Activated CD4-positive, alpha-beta T cell treated with anti-CD3 and anti-CD28 coated beads, Interleukin-2, amount 10 ng/mL, durations not matched to agents 24 days and 14 days (primary cell): ENCODE measurements around the gene RIPOR1. TPM values are rescaled to one million over a fixed set of nuclear protein-coding genes. Genes with fewer than 3 reads are reported as not detected.

ENCODE experiments used
- DNase-seq: peaks from one replicate; pipeline ENCODE4 v3.0.0; 2022
- H3K27ac Mint-ChIP-seq: one replicate; pipeline ENCODE4 v1.8.0; 2022; ENCODE audit warnings: mild to moderate bottlenecking, mixed read lengths
- H3K27me3 Mint-ChIP-seq: one replicate; pipeline ENCODE4 v1.8.0; 2022; ENCODE audit warnings: mixed read lengths
- H3K36me3 Mint-ChIP-seq: one replicate; pipeline ENCODE4 v1.8.0; 2022; ENCODE audit warnings: low read depth, mild to moderate bottlenecking, mixed read lengths
- H3K4me1 Mint-ChIP-seq: one replicate; pipeline ENCODE4 v1.8.0; 2021; ENCODE audit warnings: mixed read lengths
- H3K4me3 Mint-ChIP-seq: one replicate; pipeline ENCODE4 v1.8.0; 2022; ENCODE audit warnings: mild to moderate bottlenecking, moderate library complexity, mixed read lengths
- H3K9me3 Mint-ChIP-seq: one replicate; pipeline ENCODE4 v1.8.0; 2021; ENCODE audit warnings: mixed read lengths
- intact Hi-C: fragments of 100-400 bp; cut with micrococcal nuclease; formaldehyde crosslinking; loops from one replicate; pipeline ENCODE4 v1.15.1; 2023
- total RNA-seq: library from RNA; stranded (reverse); gene quantifications from 2 replicates; pipeline ENCODE4 v1.2.3, GENCODE V29; 2022

RIPOR1 gene
- total RNA-seq, 1 donor from 2014 or later: 27.7 TPM

GRCh38 chr16:67539271-67539670 lies 10.6 kb downstream of the RIPOR1 start:
- peaks cover 18% of the 10 kb centered on the region for H3K27me3 Mint-ChIP-seq
- peak overlapping the region; percentile 66 for H3K4me3 Mint-ChIP-seq
- H3K36me3 Mint-ChIP-seq: peaks cover 29% of the 10 kb centered on the region
- H3K27ac Mint-ChIP-seq: peak overlapping the region; percentile 22
- no peak for DNase-seq
- H3K4me1 Mint-ChIP-seq: peaks cover 37% of the 10 kb centered on the region
- no peaks in the 10 kb centered on the region for H3K9me3 Mint-ChIP-seq
- intact Hi-C loops: no loop called here

GRCh38 chr16:67539691-67540635 lies 11.3 kb downstream of the RIPOR1 start:
- no peak overlapping the region for H3K4me3 Mint-ChIP-seq

GRCh38 chr16:67540756-67541155 lies 12.1 kb downstream of the RIPOR1 start:
- no peak overlapping the region for H3K4me3 Mint-ChIP-seq
- peaks cover 32% of the 10 kb centered on the region for H3K4me1 Mint-ChIP-seq
- peaks cover 29% of the 10 kb centered on the region for H3K36me3 Mint-ChIP-seq
- no peaks in the 10 kb centered on the region for H3K9me3 Mint-ChIP-seq
- no peak overlapping the region for H3K27ac Mint-ChIP-seq
- DNase-seq: no peak
- H3K27me3 Mint-ChIP-seq: peaks cover 11% of the 10 kb centered on the region
- intact Hi-C loops: no loop called here

More at GRCh38 chr16:67539691-67540635, 11.3 kb downstream of the RIPOR1 start:
- no peak for DNase-seq
- H3K36me3 Mint-ChIP-seq: peaks cover 29% of the 10 kb centered on the region
- no peak overlapping the region for H3K27ac Mint-ChIP-seq
- H3K9me3 Mint-ChIP-seq: no peaks in the 10 kb centered on the region
- H3K27me3 Mint-ChIP-seq: peaks cover 18% of the 10 kb centered on the region
- intact Hi-C loops: no loop called here
- H3K4me1 Mint-ChIP-seq: peaks cover 37% of the 10 kb centered on the region

- intact Hi-C loops: no loop called here
- peaks cover 4% of the 10 kb centered on the region for H3K27me3 Mint-ChIP-seq
- peaks cover 32% of the 10 kb centered on the region for H3K4me1 Mint-ChIP-seq
- H3K4me3 Mint-ChIP-seq: no peak overlapping the region
- H3K36me3 Mint-ChIP-seq: peaks cover 29% of the 10 kb centered on the region
- no peak overlapping the region for H3K27ac Mint-ChIP-seq
- DNase-seq: no peak
- no peaks in the 10 kb centered on the region for H3K9me3 Mint-ChIP-seq
These were observed 13.0 kb downstream of the RIPOR1 start for GRCh38 chr16:67541391-67542263.

- Mint-ChIP-seq H3K27ac (peak overlapping the region; percentile 3), H3K27me3 (no peaks in the 10 kb centered on the region), H3K4me3 (no peak overlapping the region), H3K4me1 (peaks cover 35% of the 10 kb centered on the region), H3K36me3 (peaks cover 29% of the 10 kb centered on the region), H3K9me3 (no peaks in the 10 kb centered on the region)
- peak; percentile 95 for DNase-seq
- intact Hi-C loops: no loop called here
These were observed 13.8 kb downstream of the RIPOR1 start for GRCh38 chr16:67542464-67542863.

- Mint-ChIP-seq H3K36me3 (peaks cover 29% of the 10 kb centered on the region), H3K9me3 (no peaks in the 10 kb centered on the region), H3K27ac (no peak overlapping the region), H3K27me3 (no peaks in the 10 kb centered on the region), H3K4me1 (peaks cover 40% of the 10 kb centered on the region), H3K4me3 (no peak overlapping the region)
- DNase-seq: no peak
- intact Hi-C loops: no loop called here
These were observed 14.4 kb downstream of the RIPOR1 start for GRCh38 chr16:67543036-67543435.

GRCh38 chr16:67543582-67543981 lies 15.0 kb downstream of the RIPOR1 start:
- Mint-ChIP-seq H3K36me3 (peaks cover 29% of the 10 kb centered on the region), H3K4me1 (peaks cover 45% of the 10 kb centered on the region), H3K4me3 (no peak overlapping the region), H3K27me3 (no peaks in the 10 kb centered on the region), H3K9me3 (no peaks in the 10 kb centered on the region), H3K27ac (no peak overlapping the region)
- intact Hi-C loops: no loop called here
- no peak for DNase-seq

GRCh38 chr16:67544329-67544841 lies 15.8 kb downstream of the RIPOR1 start:
- intact Hi-C loops: no loop called here
- DNase-seq: no peak

GRCh38 chr16:67544844-67545664 lies 16.4 kb downstream of the RIPOR1 start:
- no peaks in the 10 kb centered on the region for H3K9me3 Mint-ChIP-seq
- intact Hi-C loops: no loop called here
- no peak overlapping the region for H3K27ac Mint-ChIP-seq
- H3K4me1 Mint-ChIP-seq: peaks cover 38% of the 10 kb centered on the region
- H3K27me3 Mint-ChIP-seq: no peaks in the 10 kb centered on the region
- DNase-seq: no peak
- H3K4me3 Mint-ChIP-seq: no peak overlapping the region
- peaks cover 18% of the 10 kb centered on the region for H3K36me3 Mint-ChIP-seq

More at GRCh38 chr16:67544329-67544841, 15.8 kb downstream of the RIPOR1 start:
- Mint-ChIP-seq H3K27ac (no peak overlapping the region), H3K9me3 (no peaks in the 10 kb centered on the region), H3K36me3 (peaks cover 22% of the 10 kb centered on the region), H3K27me3 (no peaks in the 10 kb centered on the region), H3K4me1 (peaks cover 40% of the 10 kb centered on the region), H3K4me3 (no peak overlapping the region)

GRCh38 chr16:67545665-67546024 lies 17.0 kb downstream of the RIPOR1 start:
- H3K36me3 Mint-ChIP-seq: peaks cover 16% of the 10 kb centered on the region
- H3K9me3 Mint-ChIP-seq: no peaks in the 10 kb centered on the region
- H3K27ac Mint-ChIP-seq: no peak overlapping the region
- H3K27me3 Mint-ChIP-seq: no peaks in the 10 kb centered on the region
- H3K4me3 Mint-ChIP-seq: no peak overlapping the region
- DNase-seq: no peak
- H3K4me1 Mint-ChIP-seq: peaks cover 37% of the 10 kb centered on the region
- intact Hi-C loops: no loop called here

GRCh38 chr16:67546091-67546501 lies 17.5 kb downstream of the RIPOR1 start:
- no peak overlapping the region for H3K4me3 Mint-ChIP-seq
- peaks cover 35% of the 10 kb centered on the region for H3K4me1 Mint-ChIP-seq
- peaks cover 14% of the 10 kb centered on the region for H3K36me3 Mint-ChIP-seq
- no peak for DNase-seq
- no peak overlapping the region for H3K27ac Mint-ChIP-seq
- no peaks in the 10 kb centered on the region for H3K9me3 Mint-ChIP-seq
- H3K27me3 Mint-ChIP-seq: no peaks in the 10 kb centered on the region
- intact Hi-C loops: no loop called here

- DNase-seq: peak; percentile 92
- Mint-ChIP-seq H3K9me3 (no peaks in the 10 kb centered on the region), H3K4me3 (peak overlapping the region; percentile 58), H3K27ac (peak overlapping the region; percentile 89), H3K27me3 (no peaks in the 10 kb centered on the region), H3K4me1 (peaks cover 35% of the 10 kb centered on the region), H3K36me3 (peaks cover 12% of the 10 kb centered on the region)
- intact Hi-C loops: loop anchor here (1.0 kb wide), 3 partner anchors 15 to 121 kb away; partner anchors contain the start of gene CTCF
These were observed 18.3 kb downstream of the RIPOR1 start for GRCh38 chr16:67546761-67547422.
